CD14-positive monocyte (primary cell): ENCODE results near the gene GRID1. TPM values are rescaled to one million over a fixed set of nuclear protein-coding genes. Genes with fewer than 3 reads are reported as not detected.

Experiments
- DNase-seq, 3 donors: peaks; one replicate each; pipeline ENCODE4 v3.0.0-alpha.2; 2011 to 2022
- H2AFZ ChIP-seq: 2 replicates; pipeline ENCODE4 v1.6.0; 2012; ENCODE audit warnings: mild to moderate bottlenecking, low read depth, low read length, inconsistent platforms; ENCODE audit not compliant: insufficient read depth, poor library complexity, severe bottlenecking
- H3K27ac ChIP-seq, 2 donors: 1 replicate in 1 of 2; 2 replicates in 1 of 2; pipeline ENCODE4 v1.5.1; 2012 to 2013; ENCODE audit warnings: low read length in 2 of 2, control low read depth in 1 of 2, inconsistent platforms in 1 of 2, low read depth in 1 of 2, mild to moderate bottlenecking in 1 of 2
- H3K27me3 ChIP-seq, 2 donors: one replicate each; pipeline versions ENCODE4 v1.6.0 to v1.6.1; 2011 to 2013; ENCODE audit warnings: low read length in 2 of 2; ENCODE audit not compliant: control insufficient read depth in 2 of 2, insufficient read depth in 2 of 2
- H3K36me3 ChIP-seq, 2 donors: replicated peaks in 1 of 2; 1 replicate in 1 of 2; 2 replicates in 1 of 2; pipeline versions ENCODE4 v1.5.1 to v1.6.1; 2012 to 2013; ENCODE audit warnings: low read length in 2 of 2, control low read depth in 1 of 2, inconsistent platforms in 1 of 2, mild to moderate bottlenecking in 1 of 2; ENCODE audit not compliant: insufficient read depth in 2 of 2, control insufficient read depth in 1 of 2
- H3K4me1 ChIP-seq, 2 donors: 1 replicate in 1 of 2; 2 replicates in 1 of 2; pipeline versions ENCODE4 v1.5.1 to v1.6.1; 2012 to 2013; ENCODE audit warnings: low read length in 2 of 2, control low read depth in 1 of 2, inconsistent platforms in 1 of 2, mild to moderate bottlenecking in 1 of 2, moderate library complexity in 1 of 2; ENCODE audit not compliant: insufficient read depth in 2 of 2, control insufficient read depth in 1 of 2
- H3K4me2 ChIP-seq: replicated peaks from 2 replicates; pipeline ENCODE3; 2012; ENCODE audit warnings: low read length, moderate library complexity, mild to moderate bottlenecking; ENCODE audit not compliant: poor library complexity, severe bottlenecking; ENCODE audit errors: extremely low read depth
- H3K4me3 ChIP-seq, 3 experiments: fragments of 200-600 bp in 1 of 3; sonication (generic) in 1 of 3; replicated peaks in 1 of 3; 1 replicate in 2 of 3; 2 replicates in 1 of 3; pipeline ENCODE4 v1.5.1; 2011 to 2013; ENCODE audit warnings: low read length in 3 of 3, mild to moderate bottlenecking in 3 of 3, control low read depth in 2 of 3, low read depth in 2 of 3, inconsistent platforms in 1 of 3, moderate library complexity in 1 of 3
- H3K79me2 ChIP-seq: 2 replicates; pipeline ENCODE4 v1.6.0; 2012; ENCODE audit warnings: mild to moderate bottlenecking, control low read depth, inconsistent platforms, low read length, moderate library complexity; ENCODE audit not compliant: insufficient read depth
- H3K9ac ChIP-seq: 2 replicates; pipeline ENCODE4 v1.6.0; 2017; ENCODE audit warnings: low read length, mild to moderate bottlenecking; ENCODE audit not compliant: insufficient read depth, poor library complexity, severe bottlenecking
- H3K9me3 ChIP-seq, 2 donors: replicated peaks in 1 of 2; 1 replicate in 1 of 2; 2 replicates in 1 of 2; pipeline versions ENCODE4 v1.5.1 to v1.6.1; 2012 to 2013; ENCODE audit warnings: low read length in 2 of 2, control low read depth in 1 of 2; ENCODE audit not compliant: control insufficient read depth in 1 of 2, insufficient read depth in 1 of 2
- H4K20me1 ChIP-seq: 2 replicates; pipeline ENCODE4 v1.6.0; 2012; ENCODE audit warnings: mild to moderate bottlenecking, low read length, control low read depth, moderate library complexity; ENCODE audit not compliant: insufficient read depth
- H3K27ac Mint-ChIP-seq, 7 donors: one replicate each; pipeline ENCODE4 v1.8.0; 2020; ENCODE audit warnings: mild to moderate bottlenecking in 7 of 7, mixed read lengths in 7 of 7, moderate library complexity in 6 of 7, inconsistent platforms in 2 of 7
- H3K27me3 Mint-ChIP-seq, 3 donors: one replicate each; pipeline ENCODE4 v1.8.0; 2021 to 2022; ENCODE audit warnings: low read depth in 3 of 3, mild to moderate bottlenecking in 3 of 3, mixed read lengths in 3 of 3, moderate library complexity in 3 of 3, inconsistent platforms in 1 of 3
- H3K36me3 Mint-ChIP-seq, 2 donors: one replicate each; pipeline ENCODE4 v1.8.0; 2020; ENCODE audit warnings: mixed read lengths in 2 of 2, inconsistent platforms in 1 of 2, mild to moderate bottlenecking in 1 of 2
- H3K4me1 Mint-ChIP-seq: one replicate; pipeline ENCODE4 v1.8.0; 2020; ENCODE audit warnings: mild to moderate bottlenecking, mixed read lengths
- H3K4me3 Mint-ChIP-seq, 2 donors: one replicate each; pipeline ENCODE4 v1.8.0; 2020; ENCODE audit warnings: mild to moderate bottlenecking in 2 of 2, mixed read lengths in 2 of 2, moderate library complexity in 1 of 2
- H3K9me3 Mint-ChIP-seq, 7 donors: one replicate each; pipeline ENCODE4 v1.8.0; 2020 to 2022; ENCODE audit warnings: mixed read lengths in 7 of 7, mild to moderate bottlenecking in 6 of 7, moderate library complexity in 6 of 7, inconsistent platforms in 2 of 7
- WGBS: methylation state at CpG from one replicate; pipeline ENCODE4 v1.1.5; 2013; ENCODE audit warnings: missing lambda C conversion rate; ENCODE audit not compliant: insufficient coverage; 5-methylcytosine and 5-hydroxymethylcytosine counted together
- intact Hi-C, 2 donors: fragments of 100-400 bp; cut with micrococcal nuclease; formaldehyde crosslinking; loops; one replicate each; pipeline versions ENCODE4 v1.15.0 to v1.15.1; 2023
- polyA plus RNA-seq, 3 donors: library from polyadenylated mRNA; depleted of rRNA in 1 of 3; unstranded in 2 of 3; stranded (reverse) in 1 of 3; fragments of 300-500 nt in 2 of 3; fragments of >200 nt in 1 of 3; fragmentation: Illumina TruSeq in 2 of 3; gene quantifications; 1 replicate in 2 of 3; 2 replicates in 1 of 3; pipeline ENCODE4 v1.2.3, GENCODE V29; 2012 to 2021
- TF ChIP-seq, protein P1 (sequence below): fragments of 200-600 bp; IDR thresholded peaks from one replicate; pipeline ENCODE4 v1.8.0; 2022; ENCODE audit warnings: antibody characterized with exemption, mild to moderate bottlenecking

GRID1 gene
- polyA plus RNA-seq, 3 donors, result not detected

DNA sequence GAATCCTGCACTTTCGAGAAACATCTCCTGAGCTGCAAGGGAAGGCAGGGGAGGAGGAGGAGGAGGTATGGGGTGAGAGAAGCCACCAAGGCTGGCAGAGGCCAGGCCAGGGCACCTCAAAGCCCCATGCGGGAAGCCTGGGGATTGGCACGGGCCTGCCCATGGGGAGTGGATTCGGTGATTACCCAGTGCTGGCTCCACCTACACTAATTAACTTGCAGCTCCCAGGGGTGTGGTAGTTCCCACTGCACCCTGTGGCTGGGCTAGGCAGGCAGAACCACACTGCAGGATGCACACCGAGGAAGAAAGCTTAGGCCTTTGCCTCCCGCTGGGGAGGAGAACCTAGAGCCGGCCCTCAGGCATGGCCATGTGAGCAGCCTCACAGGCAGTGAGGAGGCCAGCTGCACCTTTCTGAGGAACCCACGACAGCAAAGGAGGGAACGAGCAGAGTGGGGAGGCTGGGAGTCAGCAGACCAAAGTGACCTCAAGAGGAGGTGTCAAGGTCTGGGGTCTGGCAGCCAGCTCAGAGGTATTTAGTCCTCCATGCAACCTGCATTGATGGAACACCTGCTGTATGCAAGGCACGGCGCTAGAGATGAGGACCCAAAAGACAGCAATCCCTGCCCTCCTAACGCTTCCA lies 27.2 kb downstream of the GRID1 start:
- intact Hi-C loops, result no loop called here
- H3K4me3 ChIP-seq, result no peak overlapping the region
- no peaks in the 10 kb centered on the region for H3K4me1 Mint-ChIP-seq
- H3K4me2 ChIP-seq, result no peak overlapping the region
- no peak overlapping the region for H3K27ac Mint-ChIP-seq
- H3K36me3 ChIP-seq, result no peaks in the 10 kb centered on the region
- no peak overlapping the region for H2AFZ ChIP-seq
- H3K9me3 Mint-ChIP-seq, result peaks cover 0 to 7% (median 0%) of the 10 kb centered on the region in 7 donors
- H3K4me1 ChIP-seq, result peaks cover 0 to 8% of the 10 kb centered on the region in 2 donors
- H3K4me3 Mint-ChIP-seq, result no peak overlapping the region
- DNase-seq, result no peak
- peaks cover 0 to 8% (median 5%) of the 10 kb centered on the region in 3 donors for H3K27me3 Mint-ChIP-seq
- no peaks in the 10 kb centered on the region for H3K27me3 ChIP-seq
- H4K20me1 ChIP-seq, result no peaks in the 10 kb centered on the region
- no peak overlapping the region for H3K27ac ChIP-seq
- no peaks in the 10 kb centered on the region for H3K9me3 ChIP-seq
- TF ChIP-seq, protein P1, sequence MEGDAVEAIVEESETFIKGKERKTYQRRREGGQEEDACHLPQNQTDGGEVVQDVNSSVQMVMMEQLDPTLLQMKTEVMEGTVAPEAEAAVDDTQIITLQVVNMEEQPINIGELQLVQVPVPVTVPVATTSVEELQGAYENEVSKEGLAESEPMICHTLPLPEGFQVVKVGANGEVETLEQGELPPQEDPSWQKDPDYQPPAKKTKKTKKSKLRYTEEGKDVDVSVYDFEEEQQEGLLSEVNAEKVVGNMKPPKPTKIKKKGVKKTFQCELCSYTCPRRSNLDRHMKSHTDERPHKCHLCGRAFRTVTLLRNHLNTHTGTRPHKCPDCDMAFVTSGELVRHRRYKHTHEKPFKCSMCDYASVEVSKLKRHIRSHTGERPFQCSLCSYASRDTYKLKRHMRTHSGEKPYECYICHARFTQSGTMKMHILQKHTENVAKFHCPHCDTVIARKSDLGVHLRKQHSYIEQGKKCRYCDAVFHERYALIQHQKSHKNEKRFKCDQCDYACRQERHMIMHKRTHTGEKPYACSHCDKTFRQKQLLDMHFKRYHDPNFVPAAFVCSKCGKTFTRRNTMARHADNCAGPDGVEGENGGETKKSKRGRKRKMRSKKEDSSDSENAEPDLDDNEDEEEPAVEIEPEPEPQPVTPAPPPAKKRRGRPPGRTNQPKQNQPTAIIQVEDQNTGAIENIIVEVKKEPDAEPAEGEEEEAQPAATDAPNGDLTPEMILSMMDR, result no peak
- WGBS, result 83% methylated on average over 9 of the region's 12 CpGs
- no peak overlapping the region for H3K9ac ChIP-seq
- H3K79me2 ChIP-seq, result no peaks in the 10 kb centered on the region
- no peaks in the 10 kb centered on the region for H3K36me3 Mint-ChIP-seq

DNA sequence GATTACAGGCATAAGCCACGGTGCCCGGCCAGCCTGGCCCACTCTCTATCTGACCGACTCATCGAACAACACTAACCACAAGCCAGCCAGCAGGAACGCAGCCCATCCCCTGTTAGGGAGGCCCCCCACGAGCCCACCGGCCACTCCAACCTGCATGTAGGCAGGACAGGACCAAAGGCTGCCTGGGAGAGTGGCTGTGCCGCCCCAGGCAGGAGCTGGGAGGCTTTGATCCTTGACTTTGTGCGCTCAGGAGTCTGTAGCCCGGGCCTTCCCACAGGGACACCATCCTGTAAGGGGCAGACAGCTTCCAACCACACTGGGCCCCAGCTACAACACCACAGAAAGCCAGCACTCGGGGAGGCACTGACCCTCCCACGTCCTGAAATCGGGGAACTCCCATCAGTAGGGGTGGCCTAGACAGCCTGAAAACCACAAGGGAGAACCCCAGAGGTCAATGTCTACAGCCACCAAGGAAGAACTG lies 29.4 kb downstream of the GRID1 start:
- Histone ChIP-seq H3K9me3 (no peaks in the 10 kb centered on the region), H3K4me3 (no peak overlapping the region), H4K20me1 (no peaks in the 10 kb centered on the region), H3K9ac (no peak overlapping the region), H3K36me3 (no peaks in the 10 kb centered on the region), H3K79me2 (no peaks in the 10 kb centered on the region), H3K27ac (no peak overlapping the region), H3K4me1 (peaks cover 0 to 8% of the 10 kb centered on the region in 2 donors), H3K27me3 (no peaks in the 10 kb centered on the region), H3K4me2 (no peak overlapping the region), H2AFZ (no peak overlapping the region)
- H3K36me3 Mint-ChIP-seq, result no peaks in the 10 kb centered on the region
- no peak overlapping the region for H3K4me3 Mint-ChIP-seq
- peaks cover 3 to 14% (median 5%) of the 10 kb centered on the region in 3 donors for H3K27me3 Mint-ChIP-seq
- DNase-seq, result no peak
- intact Hi-C loops, result no loop called here
- TF ChIP-seq, protein P1, result no peak
- 49% methylated on average over 5 of the region's 13 CpGs for WGBS
- H3K4me1 Mint-ChIP-seq, result no peaks in the 10 kb centered on the region
- H3K9me3 Mint-ChIP-seq, result peaks cover 0 to 7% (median 0%) of the 10 kb centered on the region in 7 donors
- no peak overlapping the region for H3K27ac Mint-ChIP-seq
